HL-60 (cell line): Measurements from ENCODE around the gene RAMACL.

Experiments
- CTCF ChIP-seq: IDR thresholded peaks from one replicate; pipeline ENCODE4 v1.5.1; 2011; ENCODE audit warnings: low read length, control low read depth, inconsistent platforms; ENCODE audit not compliant: insufficient read depth
- POLR2AphosphoS5 ChIP-seq: IDR thresholded peaks from 2 replicates; pipeline ENCODE4 v1.6.1; 2012; ENCODE audit warnings: low read depth
- REST ChIP-seq: IDR thresholded peaks from 2 replicates; pipeline ENCODE4 v1.6.1; 2012; ENCODE audit warnings: low read depth; ENCODE audit not compliant: insufficient replicate concordance
- SPI1 ChIP-seq: IDR thresholded peaks from 2 replicates; pipeline ENCODE4 v1.6.1; 2012; ENCODE audit warnings: low read depth, mild to moderate bottlenecking, borderline replicate concordance

GRCh38 chr6:166569206-166569605, 17.3 kb downstream of the RAMACL start:
- TF ChIP-seq CTCF (no peak), SPI1 (no peak), REST (no peak), POLR2AphosphoS5 (no peak)
